NCI-H2081 (cell line): ENCODE measurements around the gene ERC2.

Source experiments
- DNase-seq, 2 experiments: peaks; one replicate each; lab custom pipeline; 2025; lab: John Stamatoyannopoulos, UW

ERC2 gene

DNA sequence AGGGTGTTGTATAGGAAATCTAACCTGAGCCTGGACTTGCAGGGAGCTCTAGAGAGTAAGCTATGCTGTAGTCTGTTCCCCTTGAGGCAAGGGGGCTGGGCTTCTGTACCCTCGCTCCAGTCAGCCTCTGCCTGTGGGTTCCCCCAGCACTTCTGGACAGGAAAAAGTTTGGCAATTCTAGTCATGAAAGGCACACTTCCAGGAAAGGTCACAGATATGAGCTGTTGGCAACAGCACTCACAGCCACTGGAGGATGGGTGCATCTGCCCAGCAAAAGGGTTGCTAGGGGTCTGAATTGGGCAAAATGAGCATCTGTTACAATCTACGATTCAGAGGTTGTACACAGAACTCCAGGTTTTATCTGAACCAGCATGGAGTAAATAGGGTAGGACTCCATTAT lies 281.2 kb downstream of the ERC2 start:
- DNase-seq = no peak

DNA sequence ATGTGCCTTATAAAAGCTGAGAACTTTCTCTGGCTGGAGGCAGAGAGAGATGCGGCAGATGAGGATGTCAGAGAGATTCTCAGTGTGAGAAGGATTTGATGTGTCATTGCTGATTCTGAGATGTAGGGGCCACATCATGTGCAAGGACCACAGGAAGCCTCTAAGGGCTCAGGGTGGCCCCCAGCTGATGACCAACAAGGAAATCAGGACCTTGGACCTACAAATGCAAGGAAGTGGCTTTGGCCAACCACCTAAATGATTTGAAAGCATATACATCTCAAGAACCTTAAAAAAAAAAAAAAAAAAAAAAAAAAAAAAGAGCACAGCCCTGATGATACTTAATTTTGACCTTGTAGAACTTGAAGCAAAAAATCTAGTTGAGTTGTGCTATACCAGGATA lies 282.4 kb downstream of the ERC2 start:
- DNase-seq = no peak

DNA sequence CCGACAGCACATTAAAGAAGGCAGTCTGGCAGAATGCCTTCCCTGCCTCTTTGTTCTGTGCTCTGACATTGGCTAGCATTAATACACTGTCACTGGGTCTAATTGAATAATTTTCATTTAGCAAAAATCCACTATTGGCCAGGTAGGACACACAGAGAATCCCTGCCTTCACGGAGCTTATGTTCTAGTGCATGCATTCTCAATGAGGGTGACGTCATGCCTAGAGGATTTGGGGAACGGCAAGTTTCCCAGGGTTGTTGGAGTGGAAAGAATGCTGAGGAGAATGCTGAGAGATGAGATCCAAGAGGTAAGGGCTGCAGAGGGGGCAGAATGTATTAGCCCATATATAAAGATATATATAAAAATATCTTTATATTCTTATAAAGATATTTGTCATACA lies 284.7 kb downstream of the ERC2 start:
- DNase-seq = no peak

DNA sequence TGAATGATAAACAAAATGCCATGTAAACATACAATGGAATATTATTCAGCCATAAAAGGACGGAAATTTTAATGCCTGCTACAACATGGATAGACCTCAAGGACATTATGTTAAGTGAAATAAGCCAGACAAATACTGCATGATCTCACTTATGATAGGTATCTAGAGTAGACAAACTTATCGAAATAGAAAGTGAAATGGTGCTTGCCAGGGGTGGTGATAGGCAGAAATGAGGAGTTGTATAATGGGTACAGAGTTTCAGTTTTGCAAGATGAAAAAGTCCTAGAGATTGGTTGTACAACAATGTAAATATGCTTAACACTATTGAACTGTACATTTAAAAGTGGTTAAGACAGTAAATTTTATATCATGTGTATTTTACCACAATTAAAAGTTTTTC lies 287.8 kb downstream of the ERC2 start:
- DNase-seq = no peak

DNA sequence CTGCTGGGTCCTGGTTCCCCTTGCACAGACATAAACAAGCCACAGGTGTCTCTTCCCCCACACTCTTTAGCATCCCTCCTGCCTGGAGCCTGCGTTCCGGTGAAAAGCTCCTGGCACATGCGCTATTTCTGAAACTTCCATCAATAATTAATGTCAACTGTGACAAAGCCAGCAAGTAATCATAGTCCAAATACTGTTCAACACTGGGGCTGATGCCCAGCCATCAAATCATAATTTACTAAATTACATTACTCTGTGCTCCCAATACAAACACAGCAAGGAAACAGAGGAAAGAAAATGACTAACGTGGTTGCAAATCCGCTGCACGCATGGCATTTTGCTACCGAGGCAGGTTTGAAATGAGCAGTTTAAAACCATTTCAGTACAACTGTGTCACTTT lies 294.7 kb downstream of the ERC2 start:
- DNase-seq = peak; percentile 25 to 71

DNA sequence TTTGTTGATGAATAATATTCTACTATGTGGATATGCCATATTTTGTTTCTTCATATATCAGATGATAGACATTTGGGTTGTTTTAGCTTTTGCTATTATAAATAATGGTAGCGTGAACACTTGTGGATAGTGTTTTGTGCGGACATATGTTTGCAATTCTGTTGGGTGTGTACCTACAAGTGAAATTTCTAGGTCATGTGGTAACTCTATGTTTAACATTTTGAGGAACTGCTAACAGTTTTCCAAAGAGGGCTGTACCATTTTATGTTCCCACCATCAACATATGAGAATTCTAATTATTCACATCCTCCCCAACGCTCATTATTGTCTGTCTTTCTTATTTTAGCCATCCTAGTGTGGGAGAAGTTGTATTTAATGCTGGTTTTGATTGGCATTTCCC lies 303.8 kb downstream of the ERC2 start:
- no peak for DNase-seq

DNA sequence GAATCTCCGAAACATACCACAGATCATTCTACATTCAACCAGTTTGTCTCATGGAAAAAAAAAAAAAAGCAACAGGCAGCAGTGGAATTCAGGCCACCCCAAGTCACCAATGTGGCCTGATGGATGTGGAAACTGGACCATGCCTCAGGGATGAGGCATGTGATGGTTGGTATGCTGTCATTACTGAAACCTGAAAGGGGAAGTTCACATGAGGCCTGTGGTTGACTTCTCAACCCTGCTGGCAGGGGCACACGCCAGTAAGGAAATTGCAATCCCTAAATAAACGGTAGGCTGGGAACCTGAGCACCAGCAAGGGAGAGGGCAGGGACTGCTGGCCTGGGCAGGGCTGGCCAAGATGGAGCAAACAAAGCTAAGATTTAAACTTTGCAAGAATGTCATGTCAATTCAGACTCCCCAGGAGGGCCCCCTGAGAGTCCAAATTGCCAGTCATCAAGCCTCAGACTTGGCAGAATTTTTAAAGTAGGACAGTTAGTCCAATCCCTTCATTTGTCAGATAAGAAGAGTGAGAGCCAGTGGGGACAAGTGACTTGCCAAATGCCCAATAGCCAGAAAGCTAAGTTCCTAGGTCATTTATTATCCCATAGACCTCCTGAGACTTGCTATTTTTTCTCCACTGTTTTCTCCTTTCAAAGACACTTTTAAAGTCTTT lies 310.4 kb downstream of the ERC2 start:
- no peak for DNase-seq

DNA sequence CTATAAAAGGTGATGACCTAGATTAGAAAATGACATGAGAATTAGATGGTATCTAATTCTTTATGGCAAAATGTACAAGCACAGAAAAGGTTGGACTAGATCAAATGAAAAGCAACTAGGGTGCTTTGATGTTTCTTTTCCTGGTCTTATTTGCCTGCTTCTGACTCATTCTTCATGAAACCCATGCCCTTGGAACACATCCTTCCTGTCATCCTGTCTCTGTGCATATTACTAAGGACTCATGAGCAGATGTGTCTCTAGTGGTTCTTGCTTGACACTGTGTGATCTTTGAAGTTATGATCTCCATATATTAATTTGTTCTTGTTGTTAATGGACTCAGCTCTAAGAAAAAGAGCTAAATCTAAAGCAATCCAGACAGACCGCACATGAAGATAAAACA lies 314.0 kb downstream of the ERC2 start:
- DNase-seq = no peak

DNA sequence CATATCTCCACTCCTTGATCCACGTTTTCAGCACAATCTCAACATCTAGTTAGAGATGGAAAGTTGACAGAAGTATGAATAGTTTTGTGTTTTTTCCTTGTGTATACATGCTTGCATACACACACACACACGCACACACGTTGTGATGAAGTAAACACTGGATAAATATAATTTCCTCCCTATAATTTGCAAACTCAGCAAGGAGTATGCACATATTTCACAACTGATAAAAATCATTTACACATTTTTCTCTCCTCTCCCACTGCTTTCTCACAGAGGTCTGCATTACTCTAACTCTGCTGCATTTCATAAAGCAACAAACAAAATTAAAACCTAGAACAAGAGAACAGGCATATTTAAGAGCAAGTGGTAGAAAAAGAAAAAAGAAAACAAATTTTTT lies 320.9 kb downstream of the ERC2 start:
- no peak for DNase-seq

DNA sequence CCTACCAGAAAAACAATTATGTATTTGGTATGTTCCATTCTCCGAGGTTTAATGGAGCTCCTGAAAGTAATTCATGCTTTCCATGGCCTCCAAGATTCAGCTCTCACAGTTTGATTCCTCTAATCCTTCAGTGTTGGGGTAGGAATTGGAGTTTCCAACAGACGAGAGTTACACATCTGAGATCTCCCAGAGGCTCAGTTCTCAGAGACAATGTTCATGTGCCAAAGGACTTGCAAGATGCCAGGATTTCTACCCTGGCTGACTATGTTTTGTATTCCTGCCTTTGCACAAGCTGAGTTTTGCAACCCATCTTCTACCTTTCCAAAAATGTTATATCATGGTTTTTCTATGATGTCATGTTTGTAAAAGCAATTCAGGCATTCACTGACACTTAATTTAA lies 322.9 kb downstream of the ERC2 start:
- no peak for DNase-seq

DNA sequence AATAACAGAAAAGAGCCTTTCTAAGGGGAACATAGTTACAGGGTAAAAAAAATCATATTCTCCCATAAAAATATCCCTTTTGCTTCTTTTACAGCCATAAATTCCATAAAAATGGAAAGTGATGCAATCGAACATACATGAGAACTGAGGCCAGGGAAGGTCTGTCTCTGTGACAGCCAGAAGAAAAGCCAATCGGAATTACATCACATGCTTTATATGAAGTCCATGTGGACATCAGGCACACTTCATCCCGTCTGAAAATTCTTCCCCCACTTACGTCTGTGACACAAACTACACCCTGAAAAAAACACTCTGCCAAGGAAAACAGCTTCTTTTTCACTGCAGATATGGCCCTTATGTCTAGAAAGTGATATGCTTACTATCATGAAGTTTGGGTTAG lies 323.5 kb downstream of the ERC2 start:
- no peak for DNase-seq

DNA sequence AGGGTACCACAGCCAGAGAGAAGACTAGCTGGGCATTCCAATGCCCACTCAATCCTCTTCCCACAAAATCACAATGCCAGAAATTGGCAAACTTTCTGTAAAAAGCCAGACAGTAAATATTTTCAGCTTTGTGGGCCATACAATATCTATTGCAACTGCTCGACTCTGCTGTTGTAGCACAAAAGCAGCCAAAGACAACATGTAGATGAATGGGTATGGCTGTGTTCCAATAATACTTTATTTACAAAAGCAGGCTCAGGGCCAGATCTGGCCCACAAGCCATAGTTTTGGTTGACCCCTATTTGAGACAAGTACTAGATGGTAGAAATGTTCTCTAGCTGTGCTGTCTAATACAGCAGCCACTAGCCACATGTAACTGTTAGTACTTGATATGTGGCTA lies 330.9 kb downstream of the ERC2 start:
- DNase-seq = peak; percentile 37 to 85

DNA sequence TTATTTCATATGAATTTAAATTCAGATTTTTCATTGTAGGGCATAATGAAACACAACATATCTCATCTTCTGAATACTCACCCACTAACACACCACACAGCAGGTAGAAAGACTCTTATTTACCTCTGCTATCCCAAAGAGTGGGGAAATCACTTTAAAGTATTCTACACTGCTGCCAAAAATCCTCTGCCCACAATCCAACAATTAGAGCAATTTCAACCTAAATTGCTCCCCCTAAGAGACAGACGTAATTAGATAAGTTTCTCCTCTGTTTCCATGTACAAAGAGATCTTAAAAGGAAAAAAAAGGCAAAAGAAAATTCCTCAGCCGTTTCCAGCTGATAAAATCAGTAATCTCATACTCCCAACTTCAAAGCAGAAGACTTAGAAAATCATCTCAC lies 331.8 kb downstream of the ERC2 start:
- DNase-seq = no peak

DNA sequence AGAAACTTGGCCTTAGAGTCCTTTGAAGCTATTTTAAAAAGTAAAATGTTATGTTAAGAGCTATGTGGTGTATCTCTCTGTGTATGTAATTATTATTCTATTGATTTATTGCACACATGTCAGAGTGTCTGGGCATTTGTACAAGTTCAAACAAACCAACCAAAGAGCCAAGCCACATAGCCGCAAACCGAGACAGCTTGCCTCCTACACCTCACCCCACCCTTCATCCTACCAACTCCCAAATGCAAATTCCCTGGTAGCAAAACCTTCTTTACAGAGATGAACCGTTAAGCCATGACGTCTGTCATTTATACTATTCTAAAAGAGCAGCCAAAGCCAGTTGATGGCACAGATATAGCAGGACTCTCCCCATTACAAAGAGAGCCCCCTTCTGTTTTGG lies 332.3 kb downstream of the ERC2 start:
- DNase-seq = no peak

DNA sequence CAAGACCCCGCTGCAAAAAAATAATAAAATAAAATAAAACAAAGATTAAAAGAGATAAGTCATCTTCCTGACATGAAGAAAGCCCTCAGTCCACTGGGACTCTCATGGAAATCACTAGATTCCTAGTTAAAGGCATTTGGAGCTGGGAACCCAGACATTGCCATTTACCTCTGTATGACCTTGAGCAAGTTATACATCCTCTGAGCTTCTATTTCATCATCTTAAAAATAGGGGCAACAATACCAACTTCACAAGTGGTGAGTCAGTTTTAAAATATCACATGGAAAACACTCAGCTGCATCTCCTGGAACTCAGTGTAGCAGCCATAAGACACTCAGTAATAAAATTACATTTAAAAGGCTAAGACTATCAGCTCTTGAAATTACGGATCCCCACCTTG lies 334.8 kb downstream of the ERC2 start:
- DNase-seq = no peak

DNA sequence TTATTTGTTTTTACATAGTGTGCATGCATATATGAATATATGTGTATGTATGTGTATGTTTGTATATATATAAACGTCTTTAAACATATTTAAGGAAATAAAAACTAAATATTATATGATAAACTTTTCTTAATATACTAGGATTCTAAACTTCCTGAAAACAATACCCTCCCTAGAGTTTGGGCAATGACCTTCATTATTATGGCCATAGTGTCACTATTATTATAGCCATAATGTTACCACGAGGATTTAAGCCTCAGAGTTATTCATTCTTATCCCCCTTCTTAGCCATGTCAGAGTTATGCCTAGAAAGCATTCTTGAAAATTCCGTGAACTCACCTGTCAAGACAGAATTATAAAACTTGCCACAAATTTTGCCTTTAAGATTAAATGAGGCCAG lies 335.5 kb downstream of the ERC2 start:
- no peak for DNase-seq

DNA sequence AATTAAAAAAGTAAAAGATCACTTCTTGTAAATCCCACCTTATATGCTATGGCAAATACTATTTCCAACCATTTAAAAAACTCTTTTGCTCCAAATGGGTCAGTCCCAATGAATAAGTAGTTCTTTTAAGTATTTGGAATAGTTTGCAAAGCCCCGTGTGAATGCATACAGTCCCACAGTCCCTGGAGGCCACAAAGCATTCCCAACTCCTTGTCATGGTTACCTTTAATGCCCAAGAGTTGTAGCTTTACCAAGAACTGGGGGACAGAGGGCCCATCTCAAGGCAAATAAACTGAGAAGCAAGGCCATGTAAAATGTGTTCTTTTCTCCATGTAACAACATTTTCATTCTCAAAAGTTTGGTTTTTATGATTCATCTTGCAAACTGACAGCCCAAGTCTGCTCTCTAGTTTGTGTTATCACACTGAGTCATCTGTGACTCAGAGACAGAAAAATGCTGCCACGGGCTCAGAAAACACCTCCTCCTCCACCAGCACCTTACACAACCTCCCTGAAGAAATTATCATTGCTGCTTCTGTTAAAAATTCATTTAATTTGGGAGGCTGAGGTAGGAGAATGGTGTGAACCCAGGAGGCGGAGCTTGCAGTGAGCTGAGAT lies 336.2 kb downstream of the ERC2 start:
- DNase-seq = no peak

DNA sequence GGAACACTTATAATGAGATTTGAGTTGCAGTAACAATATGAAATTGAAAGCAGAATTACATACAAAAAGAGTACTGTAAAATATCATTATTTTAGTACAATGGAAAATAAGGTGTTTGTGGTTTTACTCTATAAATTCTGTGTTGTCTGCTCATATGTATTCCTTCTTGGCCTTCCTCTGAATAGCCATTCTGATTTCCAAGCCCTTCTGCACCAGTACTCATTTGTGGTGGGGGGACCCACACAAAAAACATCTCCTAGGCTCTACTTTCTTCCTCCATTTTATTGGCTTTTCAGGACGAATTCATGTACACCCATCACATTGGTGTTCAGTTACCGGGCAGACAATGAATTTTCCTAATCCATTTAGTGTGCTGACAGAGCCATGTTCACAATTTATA lies 338.2 kb downstream of the ERC2 start:
- DNase-seq = no peak

DNA sequence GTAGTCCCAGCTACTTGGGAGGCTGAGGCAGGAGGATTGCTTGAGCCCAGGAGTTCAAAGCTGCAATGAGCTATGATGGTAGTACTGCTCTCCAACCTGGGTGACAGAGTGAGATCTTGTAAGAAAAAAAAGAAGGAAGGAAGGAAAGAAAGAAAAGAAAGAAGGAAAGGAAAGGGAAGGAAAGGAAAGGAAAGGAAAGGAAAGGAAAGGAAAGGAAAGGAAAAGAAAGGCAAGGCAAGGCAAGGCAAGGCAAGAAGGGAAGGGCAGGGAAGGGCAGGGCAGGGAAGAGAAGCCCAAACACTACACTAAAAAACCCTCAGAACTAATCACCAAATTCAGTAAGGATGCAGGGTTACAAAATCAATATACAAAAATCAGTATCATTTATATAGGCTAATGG lies 341.6 kb downstream of the ERC2 start:
- DNase-seq = no peak

DNA sequence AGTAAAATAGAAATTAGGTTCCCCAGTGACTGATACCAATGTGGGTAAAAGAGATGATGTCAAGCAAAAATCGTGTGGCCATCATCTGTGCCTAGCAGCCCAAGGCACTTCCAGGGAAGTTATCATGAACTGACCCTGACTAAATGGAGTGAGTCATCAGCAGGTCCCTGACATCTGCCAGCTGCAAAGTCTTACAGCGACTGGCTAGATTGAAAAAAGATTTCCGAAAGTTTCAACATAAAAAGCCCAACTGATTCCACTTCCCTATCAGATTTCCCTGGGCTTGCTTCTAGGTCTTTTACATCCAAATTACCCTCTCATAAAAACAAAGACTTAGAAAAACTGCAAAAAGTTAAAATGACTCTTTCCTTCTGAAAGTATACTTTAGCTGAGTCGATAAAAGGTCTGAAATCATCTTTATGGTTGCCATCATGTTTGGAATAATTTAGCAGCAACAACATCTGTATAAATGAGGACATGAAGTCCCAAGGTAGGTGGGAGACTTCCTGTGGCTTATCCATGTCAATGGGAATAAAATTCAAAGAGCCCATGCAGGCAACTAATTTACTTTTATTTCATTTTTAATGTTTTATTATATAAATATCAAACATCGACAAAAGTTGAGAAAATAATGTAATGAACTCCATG lies 342.8 kb downstream of the ERC2 start:
- DNase-seq = no peak

DNA sequence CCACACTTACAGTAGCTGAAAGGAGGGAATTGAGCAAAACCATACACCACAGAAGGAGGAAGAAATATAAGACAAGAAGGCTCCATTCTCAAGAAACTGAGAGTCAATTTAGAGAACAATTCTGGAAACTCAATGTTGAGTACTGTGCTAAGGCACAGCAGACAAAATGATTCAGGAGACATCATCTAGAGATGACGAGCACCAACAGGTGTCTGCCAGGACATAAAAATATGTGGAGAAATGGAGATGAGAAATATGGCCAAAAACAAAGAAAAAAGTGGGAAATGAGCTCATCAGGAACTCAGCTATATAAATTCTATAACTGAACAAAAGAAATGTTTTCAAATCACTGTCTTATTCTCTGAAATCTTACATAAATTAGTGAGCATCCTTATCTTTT lies 343.7 kb downstream of the ERC2 start:
- no peak for DNase-seq

DNA sequence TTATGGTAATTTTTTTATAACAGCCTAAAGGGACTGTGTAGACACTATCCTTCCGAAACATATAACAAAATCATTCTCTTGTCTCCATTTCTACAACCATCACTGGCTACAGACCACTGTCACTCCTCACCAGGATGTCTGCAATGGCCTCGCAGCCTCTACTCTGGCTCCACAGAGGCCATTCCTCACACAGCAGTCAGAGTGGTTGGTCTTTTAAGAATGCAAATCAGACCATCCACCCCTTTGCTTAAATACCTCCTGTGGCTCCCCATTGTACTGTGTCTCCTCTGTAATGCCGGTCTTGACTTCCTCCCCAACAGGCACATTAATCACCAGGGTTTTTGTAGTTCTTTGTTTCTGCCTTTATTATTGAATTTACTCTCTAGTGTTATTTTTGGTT lies 344.8 kb downstream of the ERC2 start:
- DNase-seq = no peak

DNA sequence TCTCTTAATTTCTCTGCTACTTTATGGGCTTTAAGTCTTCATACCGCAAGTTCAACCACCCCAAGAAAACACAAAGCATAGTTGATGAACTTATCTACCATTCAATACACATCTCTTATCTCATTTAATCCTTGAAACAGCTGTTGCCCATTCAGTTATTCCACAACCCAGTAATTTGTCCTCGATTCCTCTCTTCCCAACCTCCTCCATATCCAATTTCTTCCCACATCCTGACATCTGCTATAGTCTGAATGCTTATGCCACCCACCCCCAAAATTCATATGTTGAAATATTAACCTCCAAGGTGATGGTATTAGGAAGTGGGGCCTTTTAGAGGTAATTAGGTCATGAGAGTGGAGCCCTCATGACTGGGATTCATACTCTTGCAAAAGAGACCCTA lies 345.4 kb downstream of the ERC2 start:
- DNase-seq = no peak

DNA sequence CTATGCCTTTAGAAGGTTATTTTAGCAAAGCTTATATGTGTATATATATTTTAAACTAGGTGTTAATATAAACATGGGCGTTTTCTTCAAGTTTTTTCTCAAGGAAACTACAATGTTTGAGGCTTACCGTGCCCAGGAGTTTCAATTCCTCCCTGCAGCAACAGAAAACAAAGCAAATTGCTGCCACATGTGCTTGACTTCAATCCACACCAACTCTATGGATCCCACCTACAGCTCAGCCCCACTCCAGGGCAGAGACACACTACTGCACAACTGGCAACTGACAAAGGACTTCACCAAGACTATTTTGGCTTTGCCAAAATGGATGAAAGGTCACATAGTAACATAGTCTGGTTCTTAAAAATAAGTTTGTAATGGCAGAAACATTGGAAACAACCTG lies 346.6 kb downstream of the ERC2 start:
- DNase-seq = no peak
